ENCODE measurements around the gene FAM111B.
"Not testable (repeated sequence)": the region's sequence is repeated elsewhere in the genome, so short reads cannot be mapped to it uniquely, and the experiment has no call there.

FAM111B gene, protein sequence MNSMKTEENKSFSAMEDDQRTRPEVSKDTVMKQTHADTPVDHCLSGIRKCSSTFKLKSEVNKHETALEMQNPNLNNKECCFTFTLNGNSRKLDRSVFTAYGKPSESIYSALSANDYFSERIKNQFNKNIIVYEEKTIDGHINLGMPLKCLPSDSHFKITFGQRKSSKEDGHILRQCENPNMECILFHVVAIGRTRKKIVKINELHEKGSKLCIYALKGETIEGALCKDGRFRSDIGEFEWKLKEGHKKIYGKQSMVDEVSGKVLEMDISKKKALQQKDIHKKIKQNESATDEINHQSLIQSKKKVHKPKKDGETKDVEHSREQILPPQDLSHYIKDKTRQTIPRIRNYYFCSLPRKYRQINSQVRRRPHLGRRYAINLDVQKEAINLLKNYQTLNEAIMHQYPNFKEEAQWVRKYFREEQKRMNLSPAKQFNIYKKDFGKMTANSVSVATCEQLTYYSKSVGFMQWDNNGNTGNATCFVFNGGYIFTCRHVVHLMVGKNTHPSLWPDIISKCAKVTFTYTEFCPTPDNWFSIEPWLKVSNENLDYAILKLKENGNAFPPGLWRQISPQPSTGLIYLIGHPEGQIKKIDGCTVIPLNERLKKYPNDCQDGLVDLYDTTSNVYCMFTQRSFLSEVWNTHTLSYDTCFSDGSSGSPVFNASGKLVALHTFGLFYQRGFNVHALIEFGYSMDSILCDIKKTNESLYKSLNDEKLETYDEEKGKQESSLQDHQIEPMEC

DNA sequence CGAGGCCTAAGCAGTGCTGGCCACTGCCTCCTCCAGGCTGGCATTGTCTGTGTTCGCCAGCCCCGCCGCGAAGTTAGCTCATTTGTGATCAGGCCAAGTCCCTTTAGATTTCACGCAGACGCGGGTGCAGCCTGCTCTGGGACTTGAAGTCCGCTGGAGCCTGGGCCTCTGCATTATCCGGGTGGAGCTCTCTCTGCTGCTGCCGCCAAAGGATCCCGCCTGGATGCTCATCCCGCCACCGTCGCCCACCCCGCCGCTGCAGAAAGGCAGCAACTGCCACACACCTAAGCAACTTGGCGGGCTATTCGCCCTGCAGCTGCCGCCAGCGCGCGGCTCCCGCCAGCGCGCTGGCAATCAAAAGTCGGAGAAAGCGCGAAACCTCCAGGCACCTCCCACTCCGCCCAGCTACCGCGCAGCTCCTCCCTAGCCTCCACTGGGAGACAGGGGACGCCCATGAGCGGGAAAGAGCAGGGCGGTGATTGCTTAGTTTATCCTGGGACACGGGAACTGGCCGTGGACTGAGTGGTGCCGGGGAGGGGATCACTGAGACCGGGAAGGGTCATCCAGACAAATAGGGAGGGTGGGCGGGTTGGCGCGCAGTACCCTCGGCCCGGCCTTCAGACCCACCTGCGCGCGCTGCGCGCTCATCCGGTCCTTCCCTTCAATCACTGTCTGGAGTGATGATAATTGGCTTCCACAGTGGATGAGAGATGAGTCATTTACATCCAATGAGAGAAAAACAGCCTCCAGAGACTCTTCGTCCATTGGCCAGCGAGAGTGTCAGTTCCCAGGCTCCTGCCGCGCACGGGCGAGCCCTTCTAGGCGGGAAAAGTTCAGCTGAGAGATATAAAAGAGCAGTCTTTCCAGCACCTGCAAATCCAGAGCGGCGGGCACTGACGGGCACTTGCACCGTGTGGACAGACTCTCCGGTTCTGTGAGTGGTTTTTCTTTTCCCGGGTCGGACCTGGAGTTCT lies at the start of gene FAM111B:
Gene FAM111B, plus strand, starts transcription at position 875 of the 974 bp plus-strand sequence. CDS start 2,389 bp downstream, outside the sequence.
- DNase-seq (ENCODE audit: low read depth): peak; percentile 79

DNA sequence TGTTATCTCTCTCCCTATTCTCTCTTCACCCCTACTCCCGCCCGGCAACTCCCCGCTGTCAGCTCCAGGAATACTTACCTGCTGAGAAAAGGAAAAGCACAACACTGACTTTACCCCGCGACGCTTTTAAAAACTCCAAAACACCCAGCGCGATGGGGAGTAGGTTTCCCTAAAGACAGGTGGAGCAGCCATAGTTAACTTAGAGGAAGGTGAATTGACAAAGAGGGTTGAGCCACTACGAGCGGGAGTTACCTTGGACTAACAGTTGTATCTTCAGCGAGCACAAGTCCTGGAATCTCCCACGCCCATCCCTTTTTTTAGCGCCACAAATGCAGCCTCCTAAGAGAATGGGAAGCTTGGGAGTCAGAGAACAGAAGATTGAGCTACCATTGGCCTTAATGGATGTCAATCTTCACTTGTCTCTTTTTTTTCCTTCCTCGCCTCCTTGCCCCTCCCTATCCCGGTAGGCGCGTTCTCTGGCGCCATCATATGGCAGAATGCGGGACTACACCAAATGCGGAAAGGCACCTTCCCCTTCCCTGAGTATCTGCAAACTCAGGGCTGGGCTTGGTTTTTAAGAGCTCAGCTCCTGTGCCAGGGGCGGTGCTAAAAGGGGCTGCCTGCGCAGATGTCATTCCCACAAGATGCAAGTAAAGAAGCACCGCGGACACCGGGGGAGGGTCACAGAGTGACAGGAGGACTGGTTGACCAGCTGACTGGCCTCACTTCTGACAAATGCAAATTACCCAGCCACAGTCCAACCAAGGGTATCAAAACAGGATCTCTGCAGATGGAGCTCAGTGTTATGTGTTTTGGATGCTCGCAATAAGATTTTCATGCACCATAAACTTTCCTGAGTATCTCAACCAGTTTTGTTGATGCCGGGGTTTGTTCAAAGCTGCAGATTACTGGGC lies 48.7 kb upstream of the FAM111B start:
- peak; percentile 29 for DNase-seq (ENCODE audit: low read depth)

DNA sequence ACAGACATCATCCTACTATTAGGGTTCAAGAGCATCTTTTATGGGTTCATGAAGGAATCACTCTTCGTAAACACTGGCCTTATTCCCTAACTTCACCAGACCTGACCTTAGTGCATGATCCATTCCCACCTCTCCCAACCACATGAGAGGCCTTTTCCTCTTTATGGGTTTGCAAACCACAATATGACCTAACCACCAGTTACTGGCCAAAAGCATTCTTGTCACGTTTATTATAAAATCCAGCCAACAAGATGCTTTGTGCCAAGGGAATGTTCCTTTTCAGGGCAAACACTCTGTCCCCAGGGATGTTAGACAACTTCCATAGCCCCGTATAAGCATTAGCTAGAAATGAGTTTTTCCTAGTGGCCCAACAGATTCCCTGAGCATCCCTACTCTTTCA lies 46.9 kb upstream of the FAM111B start:
- peak; percentile 16 for DNase-seq (ENCODE audit: low read depth)

DNA sequence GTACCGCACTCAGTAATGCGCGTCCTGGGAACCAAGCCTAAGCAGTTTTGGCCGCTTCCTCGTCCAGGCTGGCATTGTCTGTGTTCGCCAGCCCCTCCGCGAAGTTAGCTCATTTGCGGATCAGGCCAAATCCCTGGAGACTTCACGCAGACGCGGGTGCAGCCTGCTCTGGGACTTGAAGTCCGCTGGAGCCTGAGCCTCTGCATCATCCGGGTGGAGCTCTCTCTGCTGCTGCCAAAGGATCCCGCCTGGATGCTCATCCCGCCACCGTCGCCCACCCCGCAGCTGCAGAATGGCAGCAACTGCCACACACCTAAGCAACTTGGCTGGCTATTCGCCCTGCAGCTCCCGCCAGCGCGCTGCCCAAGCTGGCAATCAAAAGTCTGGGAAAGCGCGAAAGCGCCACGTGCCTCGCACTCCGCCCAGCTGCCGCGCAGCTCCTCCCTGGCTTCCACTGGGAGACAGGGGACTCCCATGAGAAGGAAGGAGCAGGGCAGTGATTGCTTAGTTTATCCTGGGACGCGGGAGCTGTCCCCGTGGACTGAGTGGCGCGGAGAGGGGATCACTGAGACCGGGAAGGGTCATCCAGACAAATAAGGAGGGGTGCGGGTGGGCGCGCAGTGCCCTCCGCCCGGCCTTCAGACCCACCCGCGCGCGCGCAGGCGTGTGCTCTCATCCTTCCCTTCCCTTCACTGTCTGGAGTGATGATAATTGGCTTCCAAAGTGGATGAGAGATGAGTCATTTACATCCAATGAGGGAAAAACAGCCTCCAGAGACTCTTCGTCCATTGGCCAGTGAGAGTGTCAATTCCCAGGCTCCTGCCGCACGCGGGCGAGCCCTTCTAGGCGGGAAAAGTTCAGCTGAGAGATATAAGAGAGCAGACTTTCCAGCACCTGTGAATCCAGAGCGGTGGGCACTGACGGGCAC lies 44.2 kb upstream of the FAM111B start:
- no peak for DNase-seq (ENCODE audit: low read depth)

DNA sequence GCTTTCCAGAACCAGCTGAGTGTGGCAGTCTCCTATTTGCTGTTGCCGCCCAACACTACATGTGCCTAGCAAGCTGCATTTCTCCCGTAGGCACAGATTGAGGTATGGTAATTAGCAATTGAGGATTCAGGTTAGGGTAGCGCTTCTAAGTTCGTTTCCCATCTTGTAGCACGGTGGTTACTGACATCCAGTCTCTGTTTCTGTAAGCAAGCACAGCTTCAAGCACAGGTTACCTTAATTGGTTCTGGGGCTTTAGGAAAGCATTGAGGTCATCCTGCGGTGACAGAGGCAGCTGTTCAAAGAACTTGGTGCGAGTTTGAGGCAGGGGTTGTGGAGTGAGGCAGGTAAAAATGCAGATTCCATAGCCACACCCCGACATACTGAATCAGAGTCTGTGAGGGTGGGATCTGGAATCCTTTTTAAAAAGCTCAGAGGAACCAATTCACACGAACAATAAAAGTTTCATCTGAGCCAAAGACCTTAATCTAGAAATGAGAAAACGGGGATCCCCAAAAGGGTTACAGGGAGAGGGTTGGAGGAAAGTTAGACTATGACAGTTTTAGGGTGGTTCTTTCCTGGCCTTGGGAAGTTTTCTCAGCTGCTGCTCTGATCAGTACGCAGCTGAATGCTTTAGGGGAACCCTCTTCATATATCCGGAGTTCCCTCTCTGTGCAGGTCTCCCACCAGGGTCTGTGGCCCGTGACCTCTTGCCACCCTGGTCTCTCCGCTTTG lies 42.9 kb upstream of the FAM111B start:
- not testable (repeated sequence) for DNase-seq (ENCODE audit: low read depth)

DNA sequence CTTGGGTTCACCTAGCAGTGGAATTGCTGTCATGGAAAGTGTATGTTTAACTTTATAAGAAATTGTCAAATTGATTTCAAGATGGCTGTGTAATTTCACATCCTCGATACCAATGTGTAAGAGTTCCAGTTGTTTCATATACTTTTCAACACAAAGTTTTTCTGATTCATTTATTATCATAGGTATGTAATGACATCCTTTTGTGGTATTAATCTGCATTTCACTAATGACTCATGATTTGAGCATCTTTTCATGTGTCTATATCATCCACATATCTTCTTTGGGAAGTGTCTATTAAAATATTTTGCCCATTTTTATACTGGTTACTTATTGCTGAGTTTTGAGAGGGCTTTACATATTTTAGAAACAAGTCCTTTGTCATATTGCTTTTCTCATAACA lies 38.0 kb upstream of the FAM111B start:
- DNase-seq (ENCODE audit: low read depth): no peak

DNA sequence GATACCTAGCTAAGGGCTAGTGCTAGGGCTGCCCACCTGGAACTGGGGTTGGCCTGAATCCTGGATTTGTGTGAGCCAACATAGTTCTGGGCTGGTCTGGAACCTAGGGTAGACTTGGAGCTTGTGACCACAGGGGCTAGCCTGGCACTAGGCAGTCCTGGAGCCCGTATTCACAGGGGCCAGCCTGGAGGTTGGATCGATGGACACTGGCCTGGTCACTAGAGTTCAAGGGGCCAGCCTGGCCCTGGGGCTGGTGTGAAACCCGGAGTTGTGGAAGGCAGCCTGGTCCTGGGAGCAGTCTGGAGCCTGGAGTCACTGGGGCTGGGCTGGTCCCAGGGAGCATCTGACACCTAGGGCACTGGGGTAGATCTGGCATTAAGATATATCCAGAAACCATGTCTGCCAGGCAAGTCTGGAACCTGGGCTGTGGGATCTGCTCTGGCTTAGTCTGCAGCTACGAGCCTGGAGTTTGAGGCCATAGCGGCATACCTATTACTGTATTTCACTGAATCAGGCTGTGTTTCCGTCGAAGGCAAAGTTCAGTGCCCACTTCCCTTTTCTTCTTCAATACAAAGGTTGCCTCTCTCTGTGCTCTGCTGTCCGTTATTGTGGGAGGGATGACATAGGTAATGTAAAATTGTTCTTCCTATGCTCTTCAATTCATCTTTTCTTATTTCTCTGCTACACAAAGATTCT lies 30.0 kb upstream of the FAM111B start:
- DNase-seq (ENCODE audit: low read depth): no peak

DNA sequence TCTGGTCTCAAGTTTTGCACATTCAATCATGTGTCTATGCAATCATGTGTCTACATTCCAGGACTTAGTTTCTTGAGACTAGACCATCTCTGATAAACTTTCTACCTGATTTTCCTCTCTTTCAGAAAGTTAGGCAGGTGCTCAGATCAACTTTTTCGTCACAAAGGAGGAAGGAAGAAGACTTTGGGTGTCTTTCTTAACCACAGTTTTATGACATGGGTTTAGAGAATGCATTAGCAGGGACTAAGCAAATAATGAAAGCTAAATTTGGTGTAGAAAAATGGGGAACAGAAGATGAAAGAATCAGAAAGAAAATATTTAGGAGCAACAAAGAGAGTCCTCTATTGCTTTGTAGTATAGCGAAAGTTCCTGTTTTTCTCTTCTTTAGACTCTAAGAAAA lies 28.6 kb upstream of the FAM111B start:
- DNase-seq (ENCODE audit: low read depth): no peak

DNA sequence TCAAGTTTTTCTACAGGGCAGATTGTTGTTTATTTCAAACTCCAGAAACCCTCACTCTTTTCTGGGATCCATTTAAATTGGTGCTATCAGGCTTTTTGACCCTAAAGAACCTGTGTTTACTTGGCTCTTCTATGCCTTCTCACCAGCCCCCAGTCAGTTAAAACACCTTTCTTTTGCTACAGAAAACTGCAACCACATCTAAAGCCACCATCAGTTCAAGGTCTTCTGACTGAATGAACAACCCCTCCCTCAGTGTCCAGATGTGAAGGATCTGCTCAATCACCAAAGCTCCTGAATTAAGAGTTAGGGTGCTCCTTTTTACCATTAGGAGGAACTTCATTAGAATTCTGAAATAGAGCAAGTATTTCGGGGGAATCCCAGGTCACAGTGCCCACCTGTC lies 28.0 kb upstream of the FAM111B start:
- no peak for DNase-seq (ENCODE audit: low read depth)

DNA sequence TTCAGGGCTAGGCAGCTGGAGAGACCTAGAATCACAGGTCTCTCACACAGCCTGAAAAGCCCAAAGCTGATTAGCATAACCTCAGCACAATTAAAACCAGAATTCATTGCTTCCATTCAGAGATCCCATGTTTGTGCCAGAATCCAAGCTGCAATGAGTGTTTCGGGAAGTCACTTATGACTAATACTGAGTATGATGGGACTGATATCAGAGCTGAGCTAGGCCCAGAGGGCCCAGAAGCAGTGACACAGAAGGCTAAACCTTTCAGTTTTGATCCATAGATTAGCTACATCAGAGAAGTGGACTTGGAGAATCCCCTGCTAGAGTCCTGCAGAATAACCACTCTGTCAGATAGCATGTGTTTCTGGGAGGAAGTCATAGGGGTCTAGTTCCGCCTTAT lies 26.6 kb upstream of the FAM111B start:
- DNase-seq (ENCODE audit: low read depth): not testable (repeated sequence)

DNA sequence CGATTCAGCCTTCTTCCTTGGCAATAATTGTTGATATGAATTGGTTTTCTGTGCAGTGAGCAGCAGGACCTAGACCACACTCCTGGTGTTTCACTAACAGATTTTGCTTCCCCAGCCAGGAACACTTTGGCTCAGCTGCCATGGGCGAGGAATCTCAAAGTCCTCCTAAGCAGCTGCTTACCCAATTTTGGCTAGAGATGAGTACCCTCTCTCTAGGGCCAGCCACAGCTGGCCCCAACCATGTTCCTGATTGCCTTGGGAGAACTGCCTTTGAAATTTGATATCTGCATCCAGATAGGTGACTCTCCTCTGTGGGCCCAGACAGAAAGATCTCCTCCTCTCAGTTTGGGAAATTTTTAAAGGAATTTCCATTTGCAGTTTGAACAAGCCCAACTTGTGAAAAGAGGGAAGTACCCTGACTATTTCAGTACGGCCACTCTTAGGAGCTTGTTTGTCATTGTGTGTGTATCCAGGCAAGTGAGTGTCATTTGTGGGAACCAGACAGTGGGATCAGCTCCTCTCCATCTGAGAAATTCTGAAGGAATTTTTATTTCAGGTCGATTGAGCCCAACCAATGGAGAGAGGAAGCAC lies 25.5 kb upstream of the FAM111B start:
- DNase-seq (ENCODE audit: low read depth): not testable (repeated sequence)

DNA sequence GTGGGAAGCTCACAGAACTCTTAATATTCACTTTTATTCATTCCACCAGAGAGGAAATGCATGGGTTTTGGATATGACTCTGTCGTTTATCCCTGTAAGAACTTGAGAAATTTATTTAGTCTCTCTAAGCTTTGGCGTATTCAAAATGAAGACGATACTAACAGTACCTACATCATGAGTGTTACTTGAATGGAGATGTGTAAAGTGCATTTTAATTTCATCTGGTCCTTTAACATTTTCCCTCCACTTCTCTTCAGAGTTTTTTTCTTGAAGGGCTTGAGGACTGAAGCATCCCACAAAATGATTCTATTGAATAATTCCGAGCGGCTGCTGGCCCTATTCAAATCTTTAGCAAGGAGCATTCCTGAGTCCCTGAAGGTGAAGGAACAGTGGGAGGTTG lies 21.0 kb upstream of the FAM111B start, which contains the start of gene GLYATL1B:
Gene GLYATL1B, plus strand, starts transcription at position 301 of the 400 bp plus-strand sequence. Its CDS starts 0 bp downstream, at position 301.
- DNase-seq (ENCODE audit: low read depth): not testable (repeated sequence)

DNA sequence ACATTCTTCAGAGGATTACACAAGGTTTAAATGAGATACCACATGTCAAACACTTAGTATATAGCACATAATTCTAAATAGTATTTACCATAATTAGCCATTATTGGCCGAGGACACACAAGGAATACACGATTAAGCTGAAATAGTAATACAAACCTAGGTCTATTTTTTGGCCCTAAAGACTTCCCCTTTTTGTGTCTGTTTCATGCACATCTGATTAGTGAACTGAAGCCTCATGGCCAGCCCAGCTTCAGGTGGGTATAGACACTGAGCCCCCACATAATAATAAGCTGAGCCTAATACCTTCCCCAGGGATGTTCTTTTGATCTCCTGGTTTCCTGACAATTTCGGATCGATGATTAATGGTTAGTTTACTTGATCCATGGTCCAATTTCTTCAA lies 18.9 kb upstream of the FAM111B start:
- no peak for DNase-seq (ENCODE audit: low read depth)

DNA sequence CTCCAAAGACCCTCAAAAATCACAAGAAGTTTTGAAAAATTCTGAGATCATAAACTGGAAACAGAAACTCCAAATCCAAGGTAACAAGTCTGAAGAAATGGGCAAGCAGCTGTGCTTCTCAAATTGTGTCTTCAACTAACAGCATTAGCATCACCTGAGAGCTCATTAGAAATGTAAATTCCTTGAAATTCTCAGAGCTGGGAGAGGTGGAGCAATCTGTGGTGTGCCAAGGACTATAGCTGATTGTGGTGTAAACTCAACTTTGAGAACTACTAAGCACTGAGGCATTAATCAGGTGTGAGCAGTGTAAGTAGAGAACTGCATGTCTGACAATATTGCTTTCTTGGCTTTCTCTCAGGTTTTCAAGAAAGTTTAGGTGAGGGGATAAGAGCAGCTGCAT lies 13.5 kb upstream of the FAM111B start:
- DNase-seq (ENCODE audit: low read depth): not testable (repeated sequence)

DNA sequence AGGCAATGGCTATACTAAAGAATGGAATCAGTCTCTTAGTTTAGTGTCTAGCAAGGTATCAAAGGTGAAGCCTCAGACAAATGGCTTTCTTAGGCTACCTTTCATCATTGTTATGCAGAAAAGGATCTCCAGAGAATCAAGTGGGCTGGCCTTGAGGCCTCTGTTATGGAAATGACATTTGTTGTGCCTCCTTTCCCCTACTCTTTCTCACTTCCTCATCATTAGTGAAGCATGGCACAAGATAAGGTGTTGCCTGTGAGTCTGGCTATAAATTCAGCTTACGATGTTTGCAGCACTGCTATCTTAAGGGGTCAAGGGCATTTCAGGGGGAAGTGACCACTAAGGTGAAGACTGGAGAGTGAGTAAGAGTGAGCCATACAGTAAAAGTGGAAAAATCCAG lies 11.8 kb upstream of the FAM111B start:
- DNase-seq (ENCODE audit: low read depth): not testable (repeated sequence)

DNA sequence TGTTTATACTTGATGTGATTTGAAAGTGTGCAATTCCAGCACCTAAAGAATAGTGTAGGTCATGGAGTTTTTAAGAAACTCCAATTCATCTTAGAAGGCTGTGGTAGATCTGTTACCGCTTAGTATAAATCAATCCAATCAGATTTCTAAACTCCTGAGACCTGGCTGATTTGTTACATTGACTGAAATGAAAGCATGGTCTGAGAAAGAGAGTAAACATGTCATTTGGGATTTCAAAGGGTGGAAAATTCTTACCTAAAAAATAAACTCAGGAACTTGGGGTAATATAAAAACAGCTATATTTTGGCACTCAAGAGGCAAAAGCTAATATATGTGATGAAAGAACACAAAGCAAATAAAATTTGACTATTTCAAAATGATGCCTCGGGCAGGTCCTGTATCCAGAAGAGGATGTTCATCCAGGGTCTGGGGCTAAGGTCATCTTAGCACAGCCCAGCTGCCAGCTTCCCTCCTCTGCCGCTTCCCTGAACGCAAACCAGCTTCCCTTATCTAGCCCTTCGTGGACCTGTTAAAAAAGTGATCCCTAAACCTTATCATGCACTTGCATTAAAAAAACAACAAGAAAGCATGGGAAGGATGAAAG lies 11.0 kb upstream of the FAM111B start:
- not testable (repeated sequence) for DNase-seq (ENCODE audit: low read depth)

DNA sequence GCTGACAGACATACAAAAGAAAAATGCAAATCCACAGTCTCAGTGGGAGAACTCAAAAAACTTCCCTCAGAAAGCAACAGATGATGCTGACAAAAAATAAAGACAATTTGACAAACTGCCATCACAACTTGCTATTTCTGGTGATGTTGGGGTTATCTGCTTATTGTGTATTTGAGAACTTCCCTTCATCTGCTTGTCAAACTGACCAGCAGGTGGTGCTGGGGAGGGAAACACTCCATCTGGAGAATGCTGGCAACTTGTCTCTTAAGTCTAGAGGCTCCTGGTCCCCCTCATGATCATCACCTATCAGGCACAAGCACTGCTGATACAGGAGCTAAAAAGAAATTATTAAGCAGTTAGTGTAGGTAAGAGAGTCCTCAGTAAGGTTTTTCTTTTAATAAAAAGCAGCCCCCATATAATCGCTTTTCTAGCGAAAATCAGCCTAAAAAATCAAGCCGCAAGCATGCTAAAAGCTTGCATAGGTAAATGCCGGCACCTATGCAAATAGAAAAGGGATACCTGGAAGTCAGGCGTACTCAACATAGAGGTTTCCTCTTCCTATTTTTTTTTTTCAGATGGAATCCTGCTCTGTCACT lies 9.8 kb upstream of the FAM111B start:
- DNase-seq (ENCODE audit: low read depth): no peak
